Ascending aorta (tissue), 2 donors: ENCODE results near the gene FGF7. TPM values are rescaled to one million over a fixed set of nuclear protein-coding genes. Genes with fewer than 3 reads are reported as not detected.

Source experiments
- DNase-seq, 2 donors: peaks; one replicate each; pipeline ENCODE4 v3.0.0-alpha.2; 2019; ENCODE audit warnings: low spot score in 2 of 2
- H3K27ac ChIP-seq, 2 donors: fragments of 200-600 bp; sonication (generic); one replicate each; pipeline ENCODE4 v1.5.1; 2016 to 2017; ENCODE audit warnings: mild to moderate bottlenecking in 1 of 2
- H3K27me3 ChIP-seq: fragments of 200-600 bp; sonication (generic); one replicate; pipeline ENCODE4 v1.5.1; 2017
- H3K36me3 ChIP-seq, 2 donors: fragments of 200-600 bp; sonication (generic); one replicate each; pipeline ENCODE4 v1.5.1; 2016
- H3K4me1 ChIP-seq, 2 donors: fragments of 200-600 bp; sonication (generic); one replicate each; pipeline ENCODE4 v1.5.1; 2016 to 2017; ENCODE audit warnings: mild to moderate bottlenecking in 1 of 2
- H3K4me3 ChIP-seq, 2 donors: fragments of 200-600 bp; sonication (generic); one replicate each; pipeline ENCODE4 v1.5.1; 2016 to 2017; ENCODE audit warnings: mild to moderate bottlenecking in 1 of 2
- H3K9me3 ChIP-seq, 2 donors: fragments of 200-600 bp; sonication (generic); one replicate each; pipeline ENCODE4 v1.5.1; 2016
- intact Hi-C: fragments of 100-400 bp; cut with DNase I; formaldehyde crosslinking; loops from one replicate; pipeline ENCODE4 v1.15.1; 2023
- total RNA-seq: library from RNA; depleted of rRNA; stranded (reverse); fragments of >200 nt; gene quantifications from one replicate; pipeline ENCODE4 v1.1.0, GENCODE V29; 2016
- TF ChIP-seq, protein P1 (sequence below), 3 experiments: fragments of 200-600 bp in 2 of 3; fragments of 450-650 bp in 1 of 3; sonication (generic) in 2 of 3; IDR thresholded peaks; one replicate each; pipeline ENCODE4 v1.5.1; 2016 to 2019; ENCODE audit warnings: antibody characterized with exemption in 3 of 3, mild to moderate bottlenecking in 1 of 3, moderate library complexity in 1 of 3

FGF7 gene
- total RNA-seq, 1 donor from 2014 or later: 31.4 TPM

DNA sequence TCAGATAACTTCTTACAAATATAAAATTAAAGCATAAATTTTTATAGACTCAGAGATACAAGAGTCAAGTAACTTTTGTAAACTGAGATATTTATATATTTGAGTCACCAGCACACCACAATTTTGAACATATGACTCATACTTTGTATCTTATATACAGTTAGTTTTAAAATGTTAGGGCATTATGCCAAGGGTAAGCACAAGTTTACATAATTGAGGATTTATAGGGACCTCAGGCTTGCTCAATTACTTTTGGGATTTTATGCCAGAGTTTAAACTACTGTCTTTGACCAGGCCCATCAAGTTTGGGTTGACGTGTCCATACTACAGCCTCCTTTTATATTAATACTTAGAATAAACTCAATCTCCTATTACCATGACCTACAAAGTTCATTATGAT is 7.4 kb upstream of the FGF7 start:
- no peak for DNase-seq
- Histone ChIP-seq H3K4me3 (no peak overlapping the region), H3K36me3 (no peaks in the 10 kb centered on the region), H3K4me1 (no peaks in the 10 kb centered on the region), H3K9me3 (no peaks in the 10 kb centered on the region), H3K27ac (no peak overlapping the region), H3K27me3 (no peaks in the 10 kb centered on the region)
- TF ChIP-seq, protein P1, sequence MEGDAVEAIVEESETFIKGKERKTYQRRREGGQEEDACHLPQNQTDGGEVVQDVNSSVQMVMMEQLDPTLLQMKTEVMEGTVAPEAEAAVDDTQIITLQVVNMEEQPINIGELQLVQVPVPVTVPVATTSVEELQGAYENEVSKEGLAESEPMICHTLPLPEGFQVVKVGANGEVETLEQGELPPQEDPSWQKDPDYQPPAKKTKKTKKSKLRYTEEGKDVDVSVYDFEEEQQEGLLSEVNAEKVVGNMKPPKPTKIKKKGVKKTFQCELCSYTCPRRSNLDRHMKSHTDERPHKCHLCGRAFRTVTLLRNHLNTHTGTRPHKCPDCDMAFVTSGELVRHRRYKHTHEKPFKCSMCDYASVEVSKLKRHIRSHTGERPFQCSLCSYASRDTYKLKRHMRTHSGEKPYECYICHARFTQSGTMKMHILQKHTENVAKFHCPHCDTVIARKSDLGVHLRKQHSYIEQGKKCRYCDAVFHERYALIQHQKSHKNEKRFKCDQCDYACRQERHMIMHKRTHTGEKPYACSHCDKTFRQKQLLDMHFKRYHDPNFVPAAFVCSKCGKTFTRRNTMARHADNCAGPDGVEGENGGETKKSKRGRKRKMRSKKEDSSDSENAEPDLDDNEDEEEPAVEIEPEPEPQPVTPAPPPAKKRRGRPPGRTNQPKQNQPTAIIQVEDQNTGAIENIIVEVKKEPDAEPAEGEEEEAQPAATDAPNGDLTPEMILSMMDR (IDR thresholded peaks at IDR 0.05): no peak
- intact Hi-C loops: no loop called here

DNA sequence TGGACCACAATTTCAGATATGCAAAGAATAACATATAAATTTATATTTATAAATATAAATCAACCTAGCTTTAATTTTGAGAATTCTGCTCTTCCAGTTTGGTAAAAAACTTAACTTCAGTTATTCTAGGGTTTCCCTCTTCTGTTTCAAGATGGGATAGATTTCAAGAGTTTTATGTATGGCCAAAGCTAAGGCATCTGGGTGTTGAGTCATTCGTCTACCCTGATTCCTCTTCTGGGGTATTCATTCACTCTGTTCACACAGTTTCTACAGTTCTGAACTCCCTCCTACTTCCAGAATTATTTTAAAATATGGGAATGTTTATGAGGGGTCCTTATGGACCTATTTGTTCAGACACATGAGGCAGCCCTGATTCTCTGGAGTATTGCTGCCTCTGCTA is 4.2 kb upstream of the FGF7 start:
- no peaks in the 10 kb centered on the region for H3K27me3 ChIP-seq
- H3K4me1 ChIP-seq: no peaks in the 10 kb centered on the region
- no peaks in the 10 kb centered on the region for H3K36me3 ChIP-seq
- DNase-seq: no peak
- no peak overlapping the region for H3K4me3 ChIP-seq
- TF ChIP-seq, protein P1 (IDR thresholded peaks at IDR 0.05): no peak
- no peak overlapping the region for H3K27ac ChIP-seq
- H3K9me3 ChIP-seq: no peaks in the 10 kb centered on the region
- intact Hi-C loops: no loop called here

DNA sequence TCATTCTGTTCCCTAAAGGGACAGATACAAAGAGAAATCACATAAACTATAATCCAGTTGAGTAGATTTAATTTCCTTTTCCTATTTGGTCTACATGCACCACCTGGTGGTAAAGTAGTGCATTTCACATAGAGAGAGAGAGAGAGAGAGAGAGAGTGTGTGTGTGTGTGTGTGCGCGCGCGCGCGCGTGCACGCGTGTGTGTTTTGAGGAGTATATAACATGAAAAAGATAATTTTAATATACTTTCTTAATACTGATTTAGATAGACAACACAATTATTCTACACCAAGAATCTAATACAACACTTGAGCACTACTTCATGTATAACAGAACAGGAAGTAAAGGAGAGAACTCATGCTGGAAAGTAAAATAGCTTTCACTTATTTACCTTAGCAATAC is 1.1 kb upstream of the FGF7 start:
- no peaks in the 10 kb centered on the region for H3K9me3 ChIP-seq
- TF ChIP-seq, protein P1 (IDR thresholded peaks at IDR 0.05): peak; percentile 64 to 81 (median 68)
- H3K4me1 ChIP-seq: no peaks in the 10 kb centered on the region
- H3K4me3 ChIP-seq: peak overlapping the region; percentile 24 to 38
- no peaks in the 10 kb centered on the region for H3K27me3 ChIP-seq
- intact Hi-C loops: loop anchor here (2.0 kb wide), 1 partner anchor 187 kb away; no protein-coding TSS in a partner anchor
- no peak overlapping the region for H3K27ac ChIP-seq
- no peak for DNase-seq
- no peaks in the 10 kb centered on the region for H3K36me3 ChIP-seq

DNA sequence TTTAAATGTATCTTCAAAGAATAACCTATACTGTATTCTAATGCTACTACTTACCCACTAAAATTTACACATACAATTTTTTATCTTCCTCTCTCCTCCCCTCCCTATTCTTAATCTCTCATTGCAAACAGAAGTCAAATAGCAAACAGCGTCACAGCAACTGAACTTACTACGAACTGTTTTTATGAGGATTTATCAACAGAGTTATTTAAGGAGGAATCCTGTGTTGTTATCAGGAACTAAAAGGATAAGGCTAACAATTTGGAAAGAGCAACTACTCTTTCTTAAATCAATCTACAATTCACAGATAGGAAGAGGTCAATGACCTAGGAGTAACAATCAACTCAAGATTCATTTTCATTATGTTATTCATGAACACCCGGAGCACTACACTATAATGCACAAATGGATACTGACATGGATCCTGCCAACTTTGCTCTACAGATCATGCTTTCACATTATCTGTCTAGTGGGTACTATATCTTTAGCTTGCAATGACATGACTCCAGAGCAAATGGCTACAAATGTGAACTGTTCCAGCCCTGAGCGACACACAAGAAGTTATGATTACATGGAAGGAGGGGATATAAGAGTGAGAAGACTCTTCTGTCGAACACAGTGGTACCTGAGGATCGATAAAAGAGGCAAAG is 984 bp downstream of the FGF7 start:
- H3K27me3 ChIP-seq: no peaks in the 10 kb centered on the region
- H3K36me3 ChIP-seq: no peaks in the 10 kb centered on the region
- no peaks in the 10 kb centered on the region for H3K9me3 ChIP-seq
- intact Hi-C loops: loop anchor here (2.0 kb wide), 1 partner anchor 189 kb away; no protein-coding TSS in a partner anchor
- H3K4me1 ChIP-seq: no peaks in the 10 kb centered on the region
- no peak overlapping the region for H3K27ac ChIP-seq
- TF ChIP-seq, protein P1 (IDR thresholded peaks at IDR 0.05): no peak
- DNase-seq: no peak
- peak overlapping the region; percentile 5 to 14 for H3K4me3 ChIP-seq

DNA sequence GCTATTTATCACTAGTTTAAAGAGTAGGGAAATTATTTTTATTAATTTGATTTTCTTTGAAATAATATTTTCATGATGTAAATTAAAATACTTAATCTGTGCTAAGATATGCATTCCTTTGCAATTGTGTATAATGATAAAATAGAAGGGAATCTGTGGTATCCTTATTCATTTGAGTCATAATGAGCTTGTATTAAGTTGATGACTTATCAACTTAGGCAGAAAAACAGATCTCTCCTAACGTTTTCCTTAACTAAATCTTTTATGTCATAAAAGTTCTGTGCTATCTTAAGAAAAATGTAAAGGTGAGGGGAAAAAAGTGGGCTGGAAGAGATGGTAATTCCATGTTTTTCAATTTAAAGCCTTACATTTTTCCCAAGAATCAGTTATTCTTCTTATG is 1.9 kb downstream of the FGF7 start:
- DNase-seq: no peak
- Histone ChIP-seq H3K27me3 (no peaks in the 10 kb centered on the region), H3K4me1 (no peaks in the 10 kb centered on the region), H3K36me3 (no peaks in the 10 kb centered on the region), H3K9me3 (no peaks in the 10 kb centered on the region), H3K4me3 (peak overlapping the region in 1 of 2 donors; percentile 14), H3K27ac (no peak overlapping the region)
- TF ChIP-seq, protein P1 (IDR thresholded peaks at IDR 0.05): no peak
- intact Hi-C loops: no loop called here
